ENCODE results near the gene UTS2B.
A peak's percentile ranks its signal among the peaks of the same experiment; 100 is the strongest.
"Not testable (repeated sequence)": the region's sequence is repeated elsewhere in the genome, so short reads cannot be mapped to it uniquely, and the experiment has no call there.

The UTS2B gene

DNA sequence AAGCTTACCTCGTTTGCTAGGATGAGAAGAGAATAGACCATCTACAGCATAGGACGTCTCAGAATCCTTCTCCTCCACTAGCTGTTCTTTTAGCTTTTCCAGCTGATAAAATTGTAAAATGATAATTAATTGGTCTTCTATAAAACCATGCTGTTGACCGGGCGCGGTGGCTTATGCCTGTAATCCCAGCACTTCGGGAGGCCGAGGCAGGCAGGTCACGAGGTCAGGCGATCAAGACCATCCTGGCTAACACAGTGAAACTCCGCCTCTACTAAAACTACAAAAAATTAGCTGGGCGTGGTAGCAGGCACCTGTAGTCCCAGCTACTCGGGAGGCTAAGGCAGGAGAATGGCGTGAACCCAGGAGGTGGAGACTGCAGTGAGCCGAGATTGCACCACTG is 55.1 kb downstream of the UTS2B start:
- H2BK5ac ChIP-seq (ENCODE audit: low read depth, low read length, poor library complexity, severe bottlenecking); DNase-seq; H3K4ac ChIP-seq (ENCODE audit: low read depth in 1 of 2, low read length in 2 of 2); H2BK15ac ChIP-seq (ENCODE audit: low read depth, poor library complexity, severe bottlenecking); H3K18ac ChIP-seq (ENCODE audit: low read depth in 1 of 2, low read length in 2 of 2); H2AFZ ChIP-seq (ENCODE audit: low read depth, low read length); H3K27ac ChIP-seq (ENCODE audit: low read length, poor library complexity, severe bottlenecking); H3K9ac ChIP-seq (ENCODE audit: low read length); H3K79me1 ChIP-seq (replicated peaks; ENCODE audit: low read length, poor library complexity, severe bottlenecking); H3K27me3 ChIP-seq (ENCODE audit: control insufficient read depth in 1 of 2, insufficient read depth in 1 of 2, low read length in 2 of 2); H3K36me3 ChIP-seq (ENCODE audit: control insufficient read depth in 1 of 2, insufficient read depth in 2 of 2, low read depth in 1 of 2, low read length in 2 of 2); H4K8ac ChIP-seq (ENCODE audit: low read length); H2AK5ac ChIP-seq (ENCODE audit: low read length, severe bottlenecking); H3K4me2 ChIP-seq (ENCODE audit: low read length, poor library complexity, severe bottlenecking); H3K14ac ChIP-seq (ENCODE audit: low read length in 2 of 2); H2BK12ac ChIP-seq (ENCODE audit: low read length in 2 of 2); H3K23ac ChIP-seq (ENCODE audit: low read length in 2 of 2); H2BK120ac ChIP-seq (ENCODE audit: low read depth, low read length); H3K4me3 ChIP-seq (ENCODE audit: insufficient read depth in 1 of 2, low read depth in 1 of 2, low read length in 2 of 2); H3K4me1 ChIP-seq (ENCODE audit: control insufficient read depth, insufficient read depth, low read depth, low read length); H4K91ac ChIP-seq (ENCODE audit: low read length); H3K9me3 ChIP-seq (ENCODE audit: control insufficient read depth, low read length): not testable (repeated sequence)
- 87% methylated on average over 11 of the region's 14 CpGs for WGBS

GRCh38 chr3:191269289-191270085 is 60.8 kb downstream of the UTS2B start:
- H3K27ac ChIP-seq (ENCODE audit: low read length, poor library complexity, severe bottlenecking), result no peak overlapping the region
- H2AFZ ChIP-seq (ENCODE audit: low read depth, low read length), result no peak overlapping the region
- H4K8ac ChIP-seq (ENCODE audit: low read length), result no peak overlapping the region
- no peak overlapping the region for H2BK15ac ChIP-seq (ENCODE audit: low read depth, poor library complexity, severe bottlenecking)
- no peak overlapping the region for H2AK5ac ChIP-seq (ENCODE audit: low read length, severe bottlenecking)
- H3K23ac ChIP-seq (ENCODE audit: low read length in 2 of 2), result no peak overlapping the region
- DNase-seq, result no peak
- WGBS, result 69% methylated on average over 4 of the region's 5 CpGs
- no peak overlapping the region for H2BK12ac ChIP-seq (ENCODE audit: low read length in 2 of 2)
- no peak overlapping the region for H3K4me2 ChIP-seq (ENCODE audit: low read length, poor library complexity, severe bottlenecking)
- no peaks in the 10 kb centered on the region for H3K79me1 ChIP-seq (replicated peaks; ENCODE audit: low read length, poor library complexity, severe bottlenecking)
- no peak overlapping the region for H3K4ac ChIP-seq (ENCODE audit: low read depth in 1 of 2, low read length in 2 of 2)
- H3K14ac ChIP-seq (ENCODE audit: low read length in 2 of 2), result no peak overlapping the region
- H3K4me3 ChIP-seq (ENCODE audit: insufficient read depth in 1 of 2, low read depth in 1 of 2, low read length in 2 of 2), result no peak overlapping the region
- H4K91ac ChIP-seq (ENCODE audit: low read length), result no peak overlapping the region
- no peak overlapping the region for H3K9ac ChIP-seq (ENCODE audit: low read length)
- no peak overlapping the region for H2BK5ac ChIP-seq (ENCODE audit: low read depth, low read length, poor library complexity, severe bottlenecking)
- no peaks in the 10 kb centered on the region for H3K27me3 ChIP-seq (ENCODE audit: control insufficient read depth in 1 of 2, insufficient read depth in 1 of 2, low read length in 2 of 2)
- no peaks in the 10 kb centered on the region for H3K4me1 ChIP-seq (ENCODE audit: control insufficient read depth, insufficient read depth, low read depth, low read length)
- no peaks in the 10 kb centered on the region for H3K36me3 ChIP-seq (ENCODE audit: control insufficient read depth in 1 of 2, insufficient read depth in 2 of 2, low read depth in 1 of 2, low read length in 2 of 2)
- H3K9me3 ChIP-seq (ENCODE audit: control insufficient read depth, low read length), result peaks cover 5% of the 10 kb centered on the region
- no peak overlapping the region for H2BK120ac ChIP-seq (ENCODE audit: low read depth, low read length)
- H3K18ac ChIP-seq (ENCODE audit: low read depth in 1 of 2, low read length in 2 of 2), result no peak overlapping the region

DNA sequence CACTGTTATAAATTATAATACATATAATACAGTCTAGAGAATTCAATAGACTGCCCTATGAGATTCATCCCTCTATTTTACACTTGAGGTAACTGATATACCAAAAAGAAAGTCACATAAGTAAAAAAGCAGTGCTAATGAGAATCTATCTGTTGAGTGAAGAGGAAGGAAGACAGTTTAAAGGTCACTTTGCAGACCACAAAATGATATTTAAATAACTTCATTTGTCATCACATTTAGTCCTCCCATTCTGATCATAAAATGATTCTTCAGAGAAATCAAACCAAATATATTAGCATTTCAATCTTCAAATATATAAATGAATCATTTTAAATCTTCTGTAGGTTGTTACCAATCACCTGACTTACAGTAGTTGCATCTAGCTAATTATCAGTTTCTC is 61.6 kb downstream of the UTS2B start:
- Histone ChIP-seq H4K91ac (ENCODE audit: low read length) (no peak overlapping the region), H3K4me1 (ENCODE audit: control insufficient read depth, insufficient read depth, low read depth, low read length) (no peaks in the 10 kb centered on the region), H4K8ac (ENCODE audit: low read length) (no peak overlapping the region), H3K9ac (ENCODE audit: low read length) (no peak overlapping the region), H2AFZ (ENCODE audit: low read depth, low read length) (no peak overlapping the region), H2BK12ac (ENCODE audit: low read length in 2 of 2) (no peak overlapping the region), H3K14ac (ENCODE audit: low read length in 2 of 2) (no peak overlapping the region), H3K4me3 (ENCODE audit: insufficient read depth in 1 of 2, low read depth in 1 of 2, low read length in 2 of 2) (no peak overlapping the region), H3K79me1 (replicated peaks; ENCODE audit: low read length, poor library complexity, severe bottlenecking) (no peaks in the 10 kb centered on the region), H2BK15ac (ENCODE audit: low read depth, poor library complexity, severe bottlenecking) (no peak overlapping the region), H3K18ac (ENCODE audit: low read depth in 1 of 2, low read length in 2 of 2) (no peak overlapping the region), H3K23ac (ENCODE audit: low read length in 2 of 2) (no peak overlapping the region), H3K4me2 (ENCODE audit: low read length, poor library complexity, severe bottlenecking) (no peak overlapping the region), H3K36me3 (ENCODE audit: control insufficient read depth in 1 of 2, insufficient read depth in 2 of 2, low read depth in 1 of 2, low read length in 2 of 2) (no peaks in the 10 kb centered on the region), H3K9me3 (ENCODE audit: control insufficient read depth, low read length) (peaks cover 5% of the 10 kb centered on the region), H2AK5ac (ENCODE audit: low read length, severe bottlenecking) (no peak overlapping the region), H3K4ac (ENCODE audit: low read depth in 1 of 2, low read length in 2 of 2) (no peak overlapping the region), H2BK120ac (ENCODE audit: low read depth, low read length) (no peak overlapping the region), H3K27ac (ENCODE audit: low read length, poor library complexity, severe bottlenecking) (no peak overlapping the region), H2BK5ac (ENCODE audit: low read depth, low read length, poor library complexity, severe bottlenecking) (no peak overlapping the region), H3K27me3 (ENCODE audit: control insufficient read depth in 1 of 2, insufficient read depth in 1 of 2, low read length in 2 of 2) (no peaks in the 10 kb centered on the region)
- DNase-seq, result no peak

DNA sequence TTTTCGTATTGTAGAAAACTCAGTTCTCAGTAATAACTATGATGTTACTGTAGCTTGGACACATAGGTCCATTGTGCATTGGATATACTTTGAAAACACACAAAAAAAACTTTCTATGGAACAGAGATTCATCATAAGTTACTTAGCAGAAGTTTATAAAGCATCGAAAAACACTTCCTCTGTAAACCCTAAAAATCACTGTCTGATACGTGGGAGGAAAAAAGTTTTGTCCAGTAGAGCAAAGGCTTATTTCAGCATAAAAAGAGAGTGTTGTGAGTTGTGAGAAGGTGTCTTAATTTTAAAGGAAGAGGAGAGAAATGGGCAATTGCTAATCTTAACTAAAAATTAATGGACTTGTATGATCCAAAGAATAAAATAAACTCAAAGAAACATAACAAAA is 66.5 kb downstream of the UTS2B start:
- H2BK12ac ChIP-seq (ENCODE audit: low read length in 2 of 2), result no peak overlapping the region
- no peaks in the 10 kb centered on the region for H3K4me1 ChIP-seq (ENCODE audit: control insufficient read depth, insufficient read depth, low read depth, low read length)
- no peak overlapping the region for H3K14ac ChIP-seq (ENCODE audit: low read length in 2 of 2)
- no peak overlapping the region for H3K23ac ChIP-seq (ENCODE audit: low read length in 2 of 2)
- H3K4ac ChIP-seq (ENCODE audit: low read depth in 1 of 2, low read length in 2 of 2), result no peak overlapping the region
- no peak overlapping the region for H4K8ac ChIP-seq (ENCODE audit: low read length)
- no peak overlapping the region for H3K18ac ChIP-seq (ENCODE audit: low read depth in 1 of 2, low read length in 2 of 2)
- no peak overlapping the region for H4K91ac ChIP-seq (ENCODE audit: low read length)
- H2AK5ac ChIP-seq (ENCODE audit: low read length, severe bottlenecking), result no peak overlapping the region
- peak overlapping the region in 1 of 2 experiments; percentile 67 for H3K4me3 ChIP-seq (ENCODE audit: insufficient read depth in 1 of 2, low read depth in 1 of 2, low read length in 2 of 2)
- H3K27me3 ChIP-seq (ENCODE audit: control insufficient read depth in 1 of 2, insufficient read depth in 1 of 2, low read length in 2 of 2), result no peaks in the 10 kb centered on the region
- H2BK5ac ChIP-seq (ENCODE audit: low read depth, low read length, poor library complexity, severe bottlenecking), result no peak overlapping the region
- peak overlapping the region; percentile 84 for H3K9ac ChIP-seq (ENCODE audit: low read length)
- H3K27ac ChIP-seq (ENCODE audit: low read length, poor library complexity, severe bottlenecking), result no peak overlapping the region
- H3K9me3 ChIP-seq (ENCODE audit: control insufficient read depth, low read length), result peaks cover 3% of the 10 kb centered on the region
- no peak overlapping the region for H2BK120ac ChIP-seq (ENCODE audit: low read depth, low read length)
- no peaks in the 10 kb centered on the region for H3K36me3 ChIP-seq (ENCODE audit: control insufficient read depth in 1 of 2, insufficient read depth in 2 of 2, low read depth in 1 of 2, low read length in 2 of 2)
- H3K4me2 ChIP-seq (ENCODE audit: low read length, poor library complexity, severe bottlenecking), result no peak overlapping the region
- H2AFZ ChIP-seq (ENCODE audit: low read depth, low read length), result no peak overlapping the region
- no peak for DNase-seq
- no peak overlapping the region for H2BK15ac ChIP-seq (ENCODE audit: low read depth, poor library complexity, severe bottlenecking)
- 100% methylated on average over 1 of the region's 3 CpGs for WGBS
- H3K79me1 ChIP-seq (replicated peaks; ENCODE audit: low read length, poor library complexity, severe bottlenecking), result no peaks in the 10 kb centered on the region

Measured in mesenchymal stem cell (in vitro differentiated cells and primary cell).